Left ventricle myocardium superior (tissue), 1 donor: Measurements from ENCODE around the gene SLC7A6. TPM values are rescaled to one million over a fixed set of nuclear protein-coding genes. Genes with fewer than 3 reads are reported as not detected.
"Not testable (repeated sequence)": the region's sequence is repeated elsewhere in the genome, so short reads cannot be mapped to it uniquely, and the experiment has no call there.

Experiments used
- ATAC-seq: fragments of 200-7000 bp; cut with Tn5 transposase; one replicate; pipeline ENCODE4 v1.9.1; 2020; ENCODE audit warnings: mild to moderate bottlenecking, moderate library complexity
- DNase-seq: peaks from one replicate; pipeline ENCODE4 v3.0.0-alpha.2; 2020
- intact Hi-C: fragments of 100-400 bp; cut with micrococcal nuclease; formaldehyde crosslinking; loops from one replicate; pipeline ENCODE4 v1.11.0; 2022
- total RNA-seq: library from RNA; stranded (reverse); fragmentation: NEBNext Ultra II Directional; extraction: Animal tissue kit (Norgen Biotek cat#: 25700); gene quantifications from one replicate; pipeline ENCODE4 v1.2.1, GENCODE V29; 2021
- donor health status: DM: no; HTN: yes; CAD: no; lungs with severe emphysema.

SLC7A6 gene
- total RNA-seq, 1 donor from 2014 or later = 38.2 TPM

- DNase-seq (no peak), ATAC-seq (peak; percentile 65)
- intact Hi-C loops = no loop called here
These were observed 10.1 kb downstream of the SLC7A6 start for GRCh38 chr16:68274441-68274840.

GRCh38 chr16:68275611-68276191 is 11.4 kb downstream of the SLC7A6 start:
- no peak for ATAC-seq
- DNase-seq = no peak

GRCh38 chr16:68276223-68276622 is 11.9 kb downstream of the SLC7A6 start:
- intact Hi-C loops = no loop called here
- ATAC-seq (peak; percentile 70), DNase-seq (no peak)

More at GRCh38 chr16:68275611-68276191, 11.4 kb downstream of the SLC7A6 start:
- intact Hi-C loops = no loop called here

DNA sequence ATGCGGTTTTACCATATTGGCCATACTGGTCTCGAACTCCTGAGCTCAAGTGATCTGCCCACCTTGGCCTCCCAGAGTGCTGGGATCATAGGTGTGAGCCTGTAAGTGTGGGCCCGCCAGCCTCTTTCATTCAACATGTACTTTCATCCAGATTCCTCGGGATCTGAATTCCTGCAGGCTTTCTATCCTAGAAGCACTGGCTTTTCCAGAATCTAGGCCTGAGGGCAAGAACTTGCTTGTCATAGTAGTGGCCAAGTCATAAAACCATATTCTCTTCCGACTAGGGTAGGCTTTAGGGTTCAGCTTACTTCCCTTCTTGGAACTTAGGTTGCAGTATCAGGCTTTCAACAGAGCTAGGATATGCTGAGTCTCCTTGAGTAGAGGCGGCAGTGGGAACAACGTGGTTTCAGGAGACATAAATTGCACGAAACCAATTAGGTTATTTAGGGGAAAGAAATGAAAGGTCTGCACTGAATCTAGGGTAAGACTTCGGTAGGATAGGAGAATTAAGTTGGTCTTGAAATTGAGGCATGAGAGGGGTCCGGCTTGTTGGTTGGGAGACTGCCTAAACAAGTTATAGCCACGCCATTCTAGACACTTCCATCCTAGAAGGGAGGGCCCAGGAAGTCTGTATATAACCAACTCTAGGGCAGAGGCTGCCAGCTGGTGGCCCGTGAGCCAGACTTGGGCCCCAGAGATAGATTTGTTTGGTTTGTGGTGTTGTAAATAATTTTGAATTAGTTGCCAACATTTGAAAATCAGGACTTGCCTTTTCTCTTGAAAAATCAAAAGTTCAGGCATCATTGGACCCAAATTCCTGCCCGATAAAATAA is 15.6 kb downstream of the SLC7A6 start:
- no peak for ATAC-seq
- no peak for DNase-seq
- intact Hi-C loops = no loop called here

DNA sequence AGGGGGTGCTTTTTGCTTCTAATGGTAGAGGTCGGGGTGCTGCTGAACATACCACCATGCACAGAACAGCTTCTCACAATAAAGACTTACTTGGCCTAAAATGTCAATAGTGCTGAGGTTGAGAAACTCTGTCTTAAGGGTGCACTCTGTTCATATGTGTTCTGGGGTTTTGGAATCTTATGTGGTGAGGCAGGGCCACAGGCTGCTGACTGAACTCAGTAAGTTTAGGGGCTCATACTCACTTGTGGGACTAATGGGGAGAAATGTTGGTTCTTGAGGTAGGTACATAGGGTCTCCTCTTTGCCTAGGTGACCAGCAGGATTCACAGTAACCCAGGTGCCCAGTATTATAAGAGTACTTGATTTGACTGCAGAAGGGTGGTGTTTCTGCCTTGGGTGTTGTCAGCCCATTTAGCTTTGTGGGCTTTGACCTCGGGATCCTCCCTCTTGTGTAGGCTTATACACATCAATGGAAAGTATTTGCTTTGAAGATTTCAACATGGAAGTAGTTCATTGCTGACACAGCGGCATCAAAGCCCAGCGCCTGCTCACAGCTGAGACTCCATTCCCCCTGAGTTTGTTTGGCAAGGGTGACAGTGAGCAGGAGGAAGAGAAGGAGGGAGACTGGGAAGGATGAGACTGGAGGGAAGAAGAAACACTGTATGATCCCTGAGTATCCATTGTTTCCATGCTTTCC is 17.2 kb downstream of the SLC7A6 start:
- ATAC-seq (no peak), DNase-seq (no peak)
- intact Hi-C loops = no loop called here

- ATAC-seq (no peak), DNase-seq (no peak)
- intact Hi-C loops = no loop called here
These were observed 17.7 kb downstream of the SLC7A6 start for GRCh38 chr16:68282064-68282452.

DNA sequence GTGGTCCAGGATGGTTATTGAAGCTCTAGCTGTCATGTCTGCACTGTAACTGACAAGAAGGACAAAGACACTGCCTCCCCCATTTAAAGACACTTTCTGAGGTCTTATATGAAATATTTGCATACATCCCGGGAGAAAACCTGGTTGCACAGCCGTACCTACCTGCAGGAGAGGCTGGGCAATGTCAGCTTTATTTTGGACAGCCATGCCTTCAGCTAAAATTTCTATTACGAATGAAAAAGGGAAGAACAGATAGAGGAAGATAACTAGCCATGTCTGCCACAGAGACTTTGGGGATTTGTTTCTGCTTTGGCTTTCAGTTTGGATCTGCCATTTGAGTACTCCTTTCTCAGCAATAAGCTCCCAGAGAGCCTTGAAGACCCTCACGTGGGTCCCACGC is 19.0 kb downstream of the SLC7A6 start:
- DNase-seq (no peak), ATAC-seq (no peak)
- intact Hi-C loops = no loop called here

- ATAC-seq = peak; percentile 80
- intact Hi-C loops = no loop called here
- DNase-seq = peak; percentile 47
These were observed 19.7 kb downstream of the SLC7A6 start for GRCh38 chr16:68283801-68284598.

GRCh38 chr16:68284847-68285246 is 20.5 kb downstream of the SLC7A6 start:
- ATAC-seq = no peak
- intact Hi-C loops = no loop called here
- no peak for DNase-seq

DNA sequence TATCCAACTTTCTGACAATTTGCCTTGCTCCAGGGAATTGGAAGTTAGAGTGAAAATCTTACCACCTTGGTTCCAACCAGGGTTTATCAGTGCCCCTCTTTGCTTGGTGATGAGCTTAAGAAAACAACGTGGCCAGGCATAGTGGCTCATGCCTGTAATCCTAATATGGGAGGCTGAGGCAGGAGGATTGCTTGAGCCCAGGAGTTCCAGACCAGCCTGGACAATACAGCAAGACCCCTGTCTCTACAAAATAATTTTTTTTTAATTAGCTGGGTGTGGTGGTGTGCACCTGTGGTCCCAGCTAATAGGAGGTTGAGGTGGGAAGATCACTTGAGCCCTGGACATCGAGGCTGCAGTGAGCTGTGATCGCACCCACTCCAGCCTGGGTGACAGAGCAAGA is 21.4 kb downstream of the SLC7A6 start:
- intact Hi-C loops = no loop called here
- no peak for ATAC-seq
- no peak for DNase-seq

- intact Hi-C loops = no loop called here
- ATAC-seq (no peak), DNase-seq (no peak)
These were observed 22.1 kb downstream of the SLC7A6 start for GRCh38 chr16:68286153-68287074.

GRCh38 chr16:68287276-68288251 is 23.2 kb downstream of the SLC7A6 start:
- intact Hi-C loops = no loop called here
- DNase-seq (peak; percentile 82), ATAC-seq (peak; percentile 73)

- intact Hi-C loops = no loop called here
- ATAC-seq (peak; percentile 1), DNase-seq (no peak)
These were observed 23.9 kb downstream of the SLC7A6 start for GRCh38 chr16:68288252-68288650.

- ATAC-seq, DNase-seq, intact Hi-C loops: not testable (repeated sequence)
These were observed 24.5 kb downstream of the SLC7A6 start for GRCh38 chr16:68288796-68289195.

GRCh38 chr16:68289202-68289601 is 24.9 kb downstream of the SLC7A6 start:
- no peak for ATAC-seq
- intact Hi-C loops = no loop called here
- no peak for DNase-seq

DNA sequence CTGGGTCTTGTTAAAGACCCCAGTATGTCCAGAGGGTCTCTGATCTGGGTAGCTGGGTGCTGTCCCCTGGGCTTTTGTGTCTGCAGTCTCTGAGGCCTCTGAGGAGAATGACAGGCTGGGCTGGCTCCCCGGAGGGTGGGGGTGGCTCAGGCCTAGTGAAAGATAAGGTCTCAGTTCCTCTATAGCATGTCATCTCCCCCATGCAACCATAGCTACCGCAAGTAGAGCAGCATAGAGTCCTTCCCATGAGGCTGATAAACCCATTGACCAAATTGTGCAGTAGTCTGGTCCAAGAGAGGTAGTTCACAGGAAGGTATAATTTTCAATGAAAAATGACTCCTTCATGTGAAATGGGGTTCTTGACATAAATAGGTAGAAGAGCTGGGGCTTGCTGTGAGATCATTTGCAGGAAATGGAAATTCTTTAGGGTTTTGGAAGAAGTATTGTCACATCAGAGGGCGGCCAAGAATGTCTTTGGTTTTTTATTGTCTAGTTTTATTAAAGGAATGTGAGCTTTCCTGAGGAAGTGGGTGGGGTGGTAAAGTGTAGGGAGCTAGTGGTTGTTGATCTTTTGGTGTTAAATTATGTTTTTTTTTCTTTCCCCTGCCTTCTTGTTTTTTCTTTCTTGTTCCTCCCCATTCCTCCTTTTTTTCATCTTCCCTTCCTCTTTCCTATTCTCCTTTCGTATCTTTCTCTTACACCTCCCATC is 25.4 kb downstream of the SLC7A6 start:
- no peak for DNase-seq
- intact Hi-C loops = no loop called here
- no peak for ATAC-seq

GRCh38 chr16:68290450-68290849 is 26.1 kb downstream of the SLC7A6 start:
- ATAC-seq (no peak), DNase-seq (no peak)
- intact Hi-C loops = no loop called here
